C4-2B (cell line): ENCODE results near the gene FARP2.
"Not testable (repeated sequence)": the region's sequence is repeated elsewhere in the genome, so short reads cannot be mapped to it uniquely, and the experiment has no call there.

ENCODE experiments used
- H3K27ac ChIP-seq: fragments of 450-650 bp; 2 replicates; pipeline ENCODE4 v1.5.1; 2017
- ZFX ChIP-seq: fragments of 450-650 bp; IDR thresholded peaks from 2 replicates; pipeline ENCODE4 v1.6.1; 2017
- TF ChIP-seq, protein P1 (sequence below): fragments of 450-650 bp; conservative IDR thresholded peaks from 2 replicates; pipeline ENCODE4 v1.5.1; 2017; ENCODE audit warnings: mild to moderate bottlenecking

The FARP2 gene

DNA sequence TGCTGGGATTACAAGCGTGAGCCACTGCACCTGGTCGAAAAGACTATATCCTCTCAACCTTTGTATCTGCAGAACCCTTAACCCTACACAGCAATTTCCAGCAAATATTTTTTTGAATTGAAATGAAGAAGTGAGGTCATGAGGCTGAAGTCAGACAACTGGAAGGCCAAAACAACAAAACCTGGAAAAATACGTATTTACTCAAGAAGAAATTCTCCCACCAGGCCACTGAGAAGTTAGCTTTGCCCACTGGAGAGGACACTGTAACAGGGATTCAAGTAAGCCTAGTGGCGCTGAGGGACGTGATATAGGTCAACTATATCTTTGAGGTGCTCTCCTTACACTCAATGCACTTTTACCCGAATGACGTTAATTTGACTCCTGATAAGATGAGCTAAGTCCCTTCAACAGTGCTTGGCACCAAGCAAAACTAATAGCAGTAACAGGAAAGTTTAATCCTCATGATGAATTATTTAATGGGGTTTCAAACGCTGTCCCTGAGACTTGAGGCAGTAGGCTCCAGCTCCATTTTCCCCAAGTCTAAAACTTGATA, 42.5 kb upstream of the FARP2 start:
- TF ChIP-seq, protein P1, sequence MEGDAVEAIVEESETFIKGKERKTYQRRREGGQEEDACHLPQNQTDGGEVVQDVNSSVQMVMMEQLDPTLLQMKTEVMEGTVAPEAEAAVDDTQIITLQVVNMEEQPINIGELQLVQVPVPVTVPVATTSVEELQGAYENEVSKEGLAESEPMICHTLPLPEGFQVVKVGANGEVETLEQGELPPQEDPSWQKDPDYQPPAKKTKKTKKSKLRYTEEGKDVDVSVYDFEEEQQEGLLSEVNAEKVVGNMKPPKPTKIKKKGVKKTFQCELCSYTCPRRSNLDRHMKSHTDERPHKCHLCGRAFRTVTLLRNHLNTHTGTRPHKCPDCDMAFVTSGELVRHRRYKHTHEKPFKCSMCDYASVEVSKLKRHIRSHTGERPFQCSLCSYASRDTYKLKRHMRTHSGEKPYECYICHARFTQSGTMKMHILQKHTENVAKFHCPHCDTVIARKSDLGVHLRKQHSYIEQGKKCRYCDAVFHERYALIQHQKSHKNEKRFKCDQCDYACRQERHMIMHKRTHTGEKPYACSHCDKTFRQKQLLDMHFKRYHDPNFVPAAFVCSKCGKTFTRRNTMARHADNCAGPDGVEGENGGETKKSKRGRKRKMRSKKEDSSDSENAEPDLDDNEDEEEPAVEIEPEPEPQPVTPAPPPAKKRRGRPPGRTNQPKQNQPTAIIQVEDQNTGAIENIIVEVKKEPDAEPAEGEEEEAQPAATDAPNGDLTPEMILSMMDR, result no peak
- no peak for TF ChIP-seq ZFX
- H3K27ac ChIP-seq, result no peak overlapping the region

DNA sequence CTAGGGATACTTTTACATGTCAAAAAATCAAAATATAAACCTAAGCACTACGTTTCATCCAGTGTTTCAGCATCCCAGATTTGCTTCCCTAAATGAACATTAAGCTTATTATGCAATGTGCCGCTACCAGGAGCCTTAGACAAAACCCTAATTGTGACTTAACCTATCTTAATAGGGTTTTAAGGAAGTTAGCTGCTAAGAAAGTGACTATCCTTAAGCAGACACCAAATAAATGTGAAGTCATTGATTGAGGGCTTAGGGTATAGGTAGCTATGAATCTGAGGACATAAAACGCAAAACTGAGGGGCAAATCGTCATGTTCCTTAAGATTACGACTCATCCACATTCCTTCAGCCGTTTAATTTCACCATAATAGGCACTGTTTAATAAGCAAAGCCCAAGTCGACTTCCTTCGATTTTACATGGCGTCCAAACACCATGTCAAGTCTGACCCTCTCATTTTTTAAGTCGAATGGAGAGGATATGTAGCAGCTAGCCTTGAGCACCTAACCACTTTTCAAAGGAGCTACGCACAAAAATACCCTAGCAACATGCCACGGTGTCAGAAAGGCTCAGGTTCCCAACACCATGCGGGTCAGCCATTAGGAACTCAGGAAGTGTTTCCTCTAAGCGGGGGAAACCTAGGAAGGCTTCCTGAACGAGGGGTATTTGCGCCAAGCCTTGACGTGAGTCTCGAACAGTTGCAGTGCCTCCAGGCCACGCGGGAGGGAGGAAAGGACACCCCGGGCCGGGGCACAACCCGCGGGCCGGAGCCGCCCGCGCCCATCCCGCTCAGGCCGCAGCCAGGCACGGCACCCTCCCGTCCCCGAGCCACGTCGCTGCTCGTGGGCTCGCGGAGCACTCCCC, 41.6 kb upstream of the FARP2 start:
- H3K27ac ChIP-seq, result peak overlapping the region; percentile 94
- peak; percentile 81 for TF ChIP-seq ZFX
- TF ChIP-seq, protein P1, result no peak

DNA sequence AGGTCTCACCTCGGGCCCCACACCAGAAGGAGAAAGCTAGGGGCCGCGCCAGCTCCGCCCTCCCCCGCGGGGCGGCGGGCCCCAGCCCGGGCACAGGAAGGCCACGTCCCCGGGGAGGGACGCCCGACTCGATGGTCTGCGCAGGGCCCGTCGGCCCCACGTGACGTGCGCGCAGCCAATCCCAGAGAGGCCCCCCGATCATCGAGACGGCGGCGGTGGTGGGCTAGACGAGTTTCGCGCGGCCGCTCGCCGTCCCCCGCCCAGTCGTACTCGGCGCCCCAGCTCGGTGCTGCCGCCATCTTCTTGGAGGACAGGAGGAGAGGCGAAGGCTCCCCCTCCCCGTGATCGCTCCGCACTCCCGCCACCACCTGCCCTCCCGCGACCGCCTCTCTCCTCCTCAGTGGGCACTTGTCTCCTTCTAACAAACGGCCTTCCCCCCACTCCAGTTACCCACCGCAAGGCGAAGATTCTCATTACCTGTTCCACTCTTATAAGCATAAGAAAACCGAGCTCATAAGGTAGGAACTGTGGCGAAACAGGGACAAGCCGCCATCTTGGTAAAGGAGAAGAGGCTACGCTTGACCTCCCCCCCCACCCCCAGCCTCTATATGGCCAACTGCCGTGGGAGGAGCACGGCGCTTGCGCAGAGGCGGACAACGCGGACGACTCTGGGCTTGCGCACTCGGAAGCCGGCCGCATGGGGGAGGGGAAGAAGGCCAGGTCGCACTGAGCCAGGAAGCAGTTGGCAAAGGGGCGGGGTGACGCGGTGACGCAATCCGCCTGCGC, 40.8 kb upstream of the FARP2 start, which contains the start of gene HDLBP:
HDLBP (minus strand) TSS at position 580 of the 786 bp plus-strand sequence. CDS start 48,803 bp downstream, outside the sequence.
- peak within 1 kb of the TSS; percentile 94 for H3K27ac ChIP-seq
- TF ChIP-seq, protein P1, result peak; percentile 70
- TF ChIP-seq ZFX, result no peak

DNA sequence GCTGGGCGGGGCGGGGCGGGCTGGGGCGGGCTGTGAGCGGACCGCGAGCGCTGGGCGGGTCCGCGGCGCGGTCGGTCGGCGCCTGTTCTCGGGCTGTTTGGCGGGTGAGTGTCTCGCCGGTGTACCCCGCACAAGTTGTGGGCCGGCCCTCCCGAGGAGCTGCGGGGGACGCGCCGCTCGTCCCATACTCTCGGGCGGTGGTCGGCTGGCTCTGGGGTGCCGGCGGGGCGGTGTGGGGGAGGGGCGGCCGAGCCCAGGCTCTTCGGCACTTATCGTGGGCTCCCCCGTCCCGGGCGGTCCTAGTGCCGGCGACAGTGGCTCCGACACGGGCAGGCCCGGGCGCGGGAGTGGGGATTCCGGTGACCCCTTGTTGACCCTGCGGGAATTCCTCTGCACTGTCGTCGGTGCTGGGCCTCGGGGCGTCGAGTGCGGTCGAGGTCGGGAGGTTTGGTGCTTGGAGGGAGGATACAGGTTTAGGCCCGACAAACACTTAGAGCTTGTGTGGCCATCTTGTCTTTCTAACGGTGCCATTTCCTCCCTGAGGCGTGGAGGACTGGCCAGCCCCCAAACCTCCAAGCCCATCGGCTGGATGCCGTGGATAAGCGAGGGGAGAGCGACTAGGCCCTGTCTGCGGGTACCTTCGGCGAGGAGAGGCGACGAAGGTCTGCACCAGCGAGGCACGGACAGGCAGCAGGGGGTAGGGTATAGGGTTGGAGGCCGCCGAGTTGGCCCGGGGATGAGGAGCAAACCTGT, 40.0 kb upstream of the FARP2 start, which contains the start of gene SEPTIN2:
SEPTIN2 (plus strand) TSS at position 47 of the 753 bp plus-strand sequence. CDS start 8,308 bp downstream, outside the sequence.
- peak within 1 kb of the TSS; percentile 94 for H3K27ac ChIP-seq
- TF ChIP-seq ZFX, result peak; percentile 86
- TF ChIP-seq, protein P1, result no peak

DNA sequence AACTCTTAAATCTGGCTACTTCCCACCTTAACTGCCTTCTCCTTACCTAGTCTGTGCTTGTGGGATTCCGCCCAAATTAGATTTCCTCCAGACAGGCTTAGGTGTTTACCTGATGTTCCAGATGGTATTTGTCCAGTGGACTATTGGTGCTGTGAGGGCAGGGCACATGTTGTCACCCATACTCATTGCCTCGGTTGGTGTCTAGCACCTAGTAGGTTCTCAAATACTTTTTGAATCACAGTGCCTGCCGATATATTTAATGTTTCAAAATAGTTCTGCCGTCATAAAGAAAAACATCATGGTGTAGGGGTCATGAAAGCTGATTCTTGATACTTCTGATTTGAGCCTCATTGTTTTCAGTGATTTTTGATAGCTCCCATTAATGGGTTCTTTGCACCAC, 39.3 kb upstream of the FARP2 start:
- no peak for TF ChIP-seq ZFX
- TF ChIP-seq, protein P1, result no peak

DNA sequence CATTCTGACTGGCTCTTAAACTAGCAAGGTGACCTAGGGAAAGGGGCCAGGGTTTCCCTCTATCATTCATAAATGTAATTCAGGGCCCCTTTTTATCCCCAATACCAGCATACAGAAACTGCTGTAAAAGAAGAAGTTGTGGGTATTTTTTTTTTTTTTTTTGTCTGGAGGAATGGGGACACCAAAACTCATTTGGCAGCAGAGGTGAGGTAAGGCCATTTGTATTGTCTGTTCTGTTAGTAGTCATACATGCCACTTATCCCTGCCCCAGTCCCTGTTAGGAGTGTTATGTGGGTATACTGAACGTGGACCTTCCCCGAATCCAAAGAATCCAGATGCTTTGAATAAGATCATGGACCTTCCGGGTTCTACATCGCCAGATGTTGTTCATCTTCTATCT, 38.7 kb upstream of the FARP2 start:
- TF ChIP-seq ZFX, result no peak
- TF ChIP-seq, protein P1, result no peak
- H3K27ac ChIP-seq, result no peak overlapping the region

More for the DNA sequence above, 39.3 kb upstream of the FARP2 start:
- peak overlapping the region; percentile 94 for H3K27ac ChIP-seq

DNA sequence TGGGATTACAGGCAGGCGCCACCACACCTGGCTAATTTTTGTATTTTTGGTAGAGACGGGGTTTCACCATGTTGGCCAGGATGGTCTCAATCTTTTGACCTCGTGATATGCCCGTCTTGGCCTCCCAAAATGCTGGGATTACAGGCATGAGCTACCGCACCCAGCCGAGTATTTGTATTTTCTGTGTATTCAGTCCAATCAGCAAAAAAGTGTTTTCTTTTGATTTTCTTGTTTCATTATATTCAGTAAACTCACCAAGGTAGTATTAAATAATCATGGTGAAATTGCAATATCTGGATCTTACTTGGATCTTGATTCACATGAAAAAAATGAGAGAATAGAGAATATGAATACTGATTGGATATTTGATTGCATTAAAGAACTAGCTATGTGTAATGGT, 37.3 kb upstream of the FARP2 start:
- not testable (repeated sequence) for H3K27ac ChIP-seq
